ENCODE data around the gene REX1BD.
"Not testable (repeated sequence)": the region's sequence is repeated elsewhere in the genome, so short reads cannot be mapped to it uniquely, and the experiment has no call there.

REX1BD gene

GRCh38 chr19:18580311-18580710, 8.3 kb upstream of the REX1BD start:
- no peak for DNase-seq

GRCh38 chr19:18586306-18586705, 2.3 kb upstream of the REX1BD start:
- DNase-seq, result no peak

GRCh38 chr19:18587561-18587960, 1.0 kb upstream of the REX1BD start:
- DNase-seq, result no peak

GRCh38 chr19:18587962-18588610, 512 bp upstream of the REX1BD start:
- no peak for DNase-seq

GRCh38 chr19:18589380-18590272, 1.0 kb downstream of the REX1BD start:
- DNase-seq, result peak; percentile 93

- peak; percentile 97 for DNase-seq
These were observed 2.0 kb downstream of the REX1BD start for GRCh38 chr19:18590273-18591272.

- no peak for DNase-seq
These were observed 3.3 kb downstream of the REX1BD start for GRCh38 chr19:18591735-18592385.

GRCh38 chr19:18592732-18593131, 4.1 kb downstream of the REX1BD start:
- DNase-seq, result not testable (repeated sequence)

GRCh38 chr19:18593367-18594095, 4.9 kb downstream of the REX1BD start:
- DNase-seq, result no peak

GRCh38 chr19:18594096-18594823, 5.7 kb downstream of the REX1BD start:
- DNase-seq, result peak; percentile 54

- DNase-seq, result no peak
These were observed 6.3 kb downstream of the REX1BD start for GRCh38 chr19:18594824-18595373.

- DNase-seq, result no peak
These were observed 6.9 kb downstream of the REX1BD start for GRCh38 chr19:18595475-18595874.

GRCh38 chr19:18596752-18597157, 8.2 kb downstream of the REX1BD start:
- DNase-seq, result no peak

- no peak for DNase-seq
These were observed 9.4 kb downstream of the REX1BD start for GRCh38 chr19:18597809-18598660.

- DNase-seq, result no peak
These were observed 10.9 kb downstream of the REX1BD start for GRCh38 chr19:18599485-18599884.

- not testable (repeated sequence) for DNase-seq
These were observed 12.2 kb downstream of the REX1BD start for GRCh38 chr19:18600692-18601397.

GRCh38 chr19:18601875-18602274, 13.3 kb downstream of the REX1BD start:
- no peak for DNase-seq

GRCh38 chr19:18603255-18603957, 14.8 kb downstream of the REX1BD start:
- DNase-seq, result no peak
